Esophagus muscularis mucosa (tissue), 4 donors: Measurements from ENCODE around the gene PPP1R12C.

Experiments
- EP300 ChIP-seq: sonication (generic); formaldehyde crosslinking; IDR thresholded peaks from one replicate; pipeline ENCODE4 v1.6.1; 2017; ENCODE audit warnings: antibody characterized with exemption
- POLR2A ChIP-seq: fragments of 450-650 bp; IDR thresholded peaks from one replicate; pipeline ENCODE4 v1.6.1; 2017; ENCODE audit warnings: antibody characterized with exemption, moderate library complexity, mild to moderate bottlenecking, low read depth
- POLR2AphosphoS5 ChIP-seq, 2 donors: sonication (generic); formaldehyde crosslinking; IDR thresholded peaks; one replicate each; pipeline ENCODE4 v1.6.1; 2017; ENCODE audit warnings: antibody characterized with exemption in 2 of 2
- TF ChIP-seq, protein P1 (sequence below), 3 experiments: fragments of 200-600 bp in 2 of 3; fragments of 450-650 bp in 1 of 3; sonication (generic) in 2 of 3; IDR thresholded peaks; one replicate each; pipeline ENCODE4 v1.5.1; 2017 to 2019; ENCODE audit warnings: antibody characterized with exemption in 3 of 3, mild to moderate bottlenecking in 2 of 3, moderate library complexity in 1 of 3

DNA sequence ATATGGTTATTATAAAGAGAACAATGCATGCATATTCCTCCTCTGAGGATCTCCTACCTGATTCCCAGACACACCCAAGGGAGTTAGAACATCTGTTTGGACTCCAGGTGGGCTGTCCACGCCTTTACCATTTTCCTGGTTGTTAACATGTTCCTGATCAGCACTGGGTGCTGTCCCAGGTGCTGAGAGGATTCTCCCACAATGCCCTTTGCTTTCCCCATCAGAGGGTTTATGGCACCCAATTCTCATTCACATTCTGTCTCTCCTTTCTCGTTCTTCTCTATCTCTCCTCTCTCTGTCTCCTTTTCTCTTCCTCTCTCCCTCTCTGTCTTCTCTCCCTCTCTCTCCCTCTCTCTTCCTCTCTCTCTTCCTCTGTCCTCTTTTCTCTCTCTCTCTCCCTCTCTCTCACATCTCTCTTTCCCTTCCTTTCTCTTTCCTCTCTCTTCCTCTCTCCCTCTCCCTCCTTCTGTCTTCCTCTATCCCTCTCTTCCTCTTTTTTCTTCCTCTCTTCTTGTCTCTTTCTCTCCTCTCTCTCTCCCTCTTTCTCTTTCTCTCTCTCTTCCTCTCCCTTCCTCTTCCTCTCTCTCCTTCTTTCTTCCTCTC lies 51.2 kb downstream of the PPP1R12C start:
- TF ChIP-seq EP300 (no peak), POLR2AphosphoS5 (IDR thresholded peaks at IDR 0.05) (no peak), POLR2A (no peak)
- TF ChIP-seq, protein P1, sequence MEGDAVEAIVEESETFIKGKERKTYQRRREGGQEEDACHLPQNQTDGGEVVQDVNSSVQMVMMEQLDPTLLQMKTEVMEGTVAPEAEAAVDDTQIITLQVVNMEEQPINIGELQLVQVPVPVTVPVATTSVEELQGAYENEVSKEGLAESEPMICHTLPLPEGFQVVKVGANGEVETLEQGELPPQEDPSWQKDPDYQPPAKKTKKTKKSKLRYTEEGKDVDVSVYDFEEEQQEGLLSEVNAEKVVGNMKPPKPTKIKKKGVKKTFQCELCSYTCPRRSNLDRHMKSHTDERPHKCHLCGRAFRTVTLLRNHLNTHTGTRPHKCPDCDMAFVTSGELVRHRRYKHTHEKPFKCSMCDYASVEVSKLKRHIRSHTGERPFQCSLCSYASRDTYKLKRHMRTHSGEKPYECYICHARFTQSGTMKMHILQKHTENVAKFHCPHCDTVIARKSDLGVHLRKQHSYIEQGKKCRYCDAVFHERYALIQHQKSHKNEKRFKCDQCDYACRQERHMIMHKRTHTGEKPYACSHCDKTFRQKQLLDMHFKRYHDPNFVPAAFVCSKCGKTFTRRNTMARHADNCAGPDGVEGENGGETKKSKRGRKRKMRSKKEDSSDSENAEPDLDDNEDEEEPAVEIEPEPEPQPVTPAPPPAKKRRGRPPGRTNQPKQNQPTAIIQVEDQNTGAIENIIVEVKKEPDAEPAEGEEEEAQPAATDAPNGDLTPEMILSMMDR (IDR thresholded peaks at IDR 0.05): no peak
